Tibial artery (tissue), 4 donors: ENCODE measurements around the gene RPS6KA6.

Experiments
- DNase-seq, 2 donors: peaks; one replicate each; pipeline ENCODE4 v3.0.0-alpha.2; 2019
- H3K27ac ChIP-seq, 2 donors: fragments of 200-600 bp; sonication (generic) in 1 of 2; 1 replicate in 1 of 2; 2 replicates in 1 of 2; pipeline ENCODE4 v1.5.1; 2018 to 2019; ENCODE audit warnings: mild to moderate bottlenecking in 1 of 2
- H3K27me3 ChIP-seq, 2 donors: fragments of 200-600 bp; sonication (generic) in 1 of 2; one replicate each; pipeline versions ENCODE4 v1.5.1 to v1.6.0; 2016 to 2019
- H3K36me3 ChIP-seq, 3 donors: fragments of 200-600 bp; sonication (generic) in 2 of 3; one replicate each; pipeline ENCODE4 v1.5.1; 2016 to 2019; ENCODE audit warnings: mild to moderate bottlenecking in 2 of 3
- H3K4me1 ChIP-seq, 4 donors: fragments of 200-600 bp; sonication (generic) in 2 of 4; 1 replicate in 3 of 4; 2 replicates in 1 of 4; pipeline ENCODE4 v1.5.1; 2016 to 2019
- H3K4me3 ChIP-seq, 2 donors: fragments of 200-600 bp; sonication (generic) in 1 of 2; 1 replicate in 1 of 2; 2 replicates in 1 of 2; pipeline ENCODE4 v1.5.1; 2018 to 2019; ENCODE audit warnings: mild to moderate bottlenecking in 2 of 2
- H3K9me3 ChIP-seq, 3 donors: fragments of 200-600 bp; sonication (generic) in 1 of 3; one replicate each; pipeline ENCODE4 v1.5.1; 2016 to 2019
- intact Hi-C: fragments of 100-400 bp; cut with DNase I; formaldehyde crosslinking; loops from one replicate; pipeline ENCODE4 v1.15.0; 2023; ENCODE audit warnings: low total_unique reads
- TF ChIP-seq, protein P1 (sequence below), 2 experiments: fragments of 200-600 bp in 1 of 2; fragments of 450-650 bp in 1 of 2; IDR thresholded peaks; one replicate each; pipeline ENCODE4 v1.5.1; 2017 to 2019; ENCODE audit warnings: antibody characterized with exemption in 2 of 2, mild to moderate bottlenecking in 1 of 2, moderate library complexity in 1 of 2

Gene RPS6KA6

DNA sequence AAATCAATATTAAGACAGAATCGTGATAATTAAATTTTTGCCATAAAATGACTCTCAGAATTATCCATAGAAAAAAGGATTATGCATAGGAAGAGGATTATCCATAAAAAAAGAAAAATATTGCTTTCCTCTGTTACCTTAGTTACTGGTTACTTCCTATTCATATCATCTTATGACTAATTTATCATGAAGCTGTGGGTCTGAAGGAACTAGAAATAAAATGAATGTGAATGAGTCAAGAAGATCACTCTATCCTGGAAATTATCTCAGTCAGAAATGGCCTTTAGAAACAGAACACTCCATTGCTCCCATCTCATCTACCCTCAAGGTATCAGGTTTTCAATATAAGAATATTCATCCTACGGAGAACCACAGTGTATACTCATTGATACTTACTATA is 19.4 kb downstream of the RPS6KA6 start:
- intact Hi-C loops = no loop called here
- no peak for DNase-seq
- H3K36me3 ChIP-seq = no peaks in the 10 kb centered on the region
- no peak overlapping the region for H3K27ac ChIP-seq
- H3K4me3 ChIP-seq = no peak overlapping the region
- H3K27me3 ChIP-seq = no peaks in the 10 kb centered on the region
- TF ChIP-seq, protein P1, sequence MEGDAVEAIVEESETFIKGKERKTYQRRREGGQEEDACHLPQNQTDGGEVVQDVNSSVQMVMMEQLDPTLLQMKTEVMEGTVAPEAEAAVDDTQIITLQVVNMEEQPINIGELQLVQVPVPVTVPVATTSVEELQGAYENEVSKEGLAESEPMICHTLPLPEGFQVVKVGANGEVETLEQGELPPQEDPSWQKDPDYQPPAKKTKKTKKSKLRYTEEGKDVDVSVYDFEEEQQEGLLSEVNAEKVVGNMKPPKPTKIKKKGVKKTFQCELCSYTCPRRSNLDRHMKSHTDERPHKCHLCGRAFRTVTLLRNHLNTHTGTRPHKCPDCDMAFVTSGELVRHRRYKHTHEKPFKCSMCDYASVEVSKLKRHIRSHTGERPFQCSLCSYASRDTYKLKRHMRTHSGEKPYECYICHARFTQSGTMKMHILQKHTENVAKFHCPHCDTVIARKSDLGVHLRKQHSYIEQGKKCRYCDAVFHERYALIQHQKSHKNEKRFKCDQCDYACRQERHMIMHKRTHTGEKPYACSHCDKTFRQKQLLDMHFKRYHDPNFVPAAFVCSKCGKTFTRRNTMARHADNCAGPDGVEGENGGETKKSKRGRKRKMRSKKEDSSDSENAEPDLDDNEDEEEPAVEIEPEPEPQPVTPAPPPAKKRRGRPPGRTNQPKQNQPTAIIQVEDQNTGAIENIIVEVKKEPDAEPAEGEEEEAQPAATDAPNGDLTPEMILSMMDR (IDR thresholded peaks at IDR 0.05) = no peak
- H3K4me1 ChIP-seq = no peaks in the 10 kb centered on the region
- H3K9me3 ChIP-seq = no peaks in the 10 kb centered on the region

GRCh38 chrX:84168095-84168494 is 19.9 kb downstream of the RPS6KA6 start:
- TF ChIP-seq, protein P1 (IDR thresholded peaks at IDR 0.05) = no peak
- intact Hi-C loops = no loop called here
- no peaks in the 10 kb centered on the region for H3K4me1 ChIP-seq
- H3K4me3 ChIP-seq = no peak overlapping the region
- no peaks in the 10 kb centered on the region for H3K36me3 ChIP-seq
- DNase-seq = no peak
- no peaks in the 10 kb centered on the region for H3K27me3 ChIP-seq
- no peak overlapping the region for H3K27ac ChIP-seq
- H3K9me3 ChIP-seq = no peaks in the 10 kb centered on the region

DNA sequence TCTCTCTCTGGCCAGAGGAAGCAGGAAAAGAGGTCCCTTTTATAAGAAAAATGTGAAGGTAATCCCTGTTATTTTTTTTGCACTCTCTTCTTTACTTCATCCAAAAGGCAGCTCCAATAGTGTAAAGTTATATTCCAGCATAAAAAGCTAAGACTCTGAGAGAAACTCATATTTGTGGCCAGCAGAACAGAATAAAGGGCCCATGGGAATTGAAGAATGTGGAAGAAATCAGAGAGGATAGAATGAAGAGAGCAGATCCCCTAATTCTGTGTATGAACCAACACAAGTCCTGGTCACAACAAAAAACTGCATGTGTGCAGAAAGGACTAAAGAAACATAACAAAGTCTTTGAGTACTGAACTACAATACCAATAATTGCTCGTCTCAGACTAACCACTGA is 22.3 kb downstream of the RPS6KA6 start:
- Histone ChIP-seq H3K9me3 (no peaks in the 10 kb centered on the region), H3K4me1 (no peaks in the 10 kb centered on the region), H3K27ac (no peak overlapping the region), H3K27me3 (no peaks in the 10 kb centered on the region), H3K4me3 (no peak overlapping the region), H3K36me3 (no peaks in the 10 kb centered on the region)
- DNase-seq = no peak
- TF ChIP-seq, protein P1 (IDR thresholded peaks at IDR 0.05) = no peak
- intact Hi-C loops = no loop called here

DNA sequence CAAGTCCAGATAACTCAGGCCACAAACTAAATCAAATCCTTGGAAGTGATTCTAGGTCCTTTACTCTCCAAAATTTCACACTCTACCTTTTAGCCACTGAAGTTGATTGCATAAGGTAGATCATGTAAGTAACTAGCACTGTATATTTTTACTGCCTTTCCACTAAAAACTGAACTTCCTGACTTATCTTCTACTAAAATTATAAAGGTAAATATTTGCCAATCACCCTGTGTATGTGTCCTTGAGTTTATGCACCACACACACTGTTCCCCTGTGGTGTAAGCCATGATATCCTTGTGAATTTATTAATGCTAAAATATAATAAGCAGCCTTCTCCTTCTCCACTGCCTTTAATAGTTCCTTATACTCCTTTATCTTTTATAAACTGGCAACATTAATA is 25.6 kb downstream of the RPS6KA6 start:
- intact Hi-C loops = no loop called here
- TF ChIP-seq, protein P1 (IDR thresholded peaks at IDR 0.05) = no peak
- H3K27ac ChIP-seq = no peak overlapping the region
- no peaks in the 10 kb centered on the region for H3K36me3 ChIP-seq
- no peaks in the 10 kb centered on the region for H3K27me3 ChIP-seq
- H3K9me3 ChIP-seq = no peaks in the 10 kb centered on the region
- no peaks in the 10 kb centered on the region for H3K4me1 ChIP-seq
- DNase-seq = no peak
- no peak overlapping the region for H3K4me3 ChIP-seq

DNA sequence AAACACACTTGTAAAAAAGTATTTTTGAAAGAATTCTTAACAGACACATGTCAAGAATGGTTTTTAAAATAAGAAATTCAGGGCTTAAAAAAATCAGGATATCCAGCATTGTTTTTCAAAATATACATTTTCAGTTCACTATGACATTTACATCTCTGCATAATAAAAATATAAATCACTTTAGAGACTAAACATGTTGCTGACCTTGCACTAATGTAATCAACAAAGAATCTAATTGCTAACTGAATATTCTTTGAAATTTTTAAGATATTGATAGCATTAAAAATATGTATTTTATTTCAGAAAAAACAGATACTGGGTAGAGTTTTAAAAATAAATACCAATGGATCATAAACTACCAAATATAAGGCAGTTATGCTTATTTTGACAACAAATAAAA is 26.4 kb downstream of the RPS6KA6 start:
- H3K9me3 ChIP-seq = no peaks in the 10 kb centered on the region
- intact Hi-C loops = no loop called here
- no peaks in the 10 kb centered on the region for H3K4me1 ChIP-seq
- no peak overlapping the region for H3K4me3 ChIP-seq
- TF ChIP-seq, protein P1 (IDR thresholded peaks at IDR 0.05) = no peak
- DNase-seq = no peak
- H3K36me3 ChIP-seq = no peaks in the 10 kb centered on the region
- no peaks in the 10 kb centered on the region for H3K27me3 ChIP-seq
- H3K27ac ChIP-seq = no peak overlapping the region

GRCh38 chrX:84160736-84161135 is 27.3 kb downstream of the RPS6KA6 start:
- Histone ChIP-seq H3K27me3 (no peaks in the 10 kb centered on the region), H3K4me1 (no peaks in the 10 kb centered on the region), H3K27ac (no peak overlapping the region), H3K36me3 (no peaks in the 10 kb centered on the region), H3K9me3 (no peaks in the 10 kb centered on the region), H3K4me3 (no peak overlapping the region)
- DNase-seq = no peak
- TF ChIP-seq, protein P1 (IDR thresholded peaks at IDR 0.05) = no peak
- intact Hi-C loops = no loop called here
